Bronchial smooth muscle cell (primary cell): ENCODE measurements around the gene MYL5. TPM values are rescaled to one million over a fixed set of nuclear protein-coding genes. Genes with fewer than 3 reads are reported as not detected.

Source experiments
- total RNA-seq: library from RNA; depleted of rRNA; stranded (reverse); fragments of >200 nt; gene quantifications from 2 replicates; pipeline ENCODE4 v1.2.1, GENCODE V29; 2014

Gene MYL5
- total RNA-seq = 27.6 and 29.0 TPM in 2 replicates

GRCh38 chr4:674172-675035 is at the start of gene MYL5, which contains the start of gene ATP5ME:
MYL5 (plus strand) TSS chr4:674542; CDS start chr4:678027, 3,485 bp downstream.
ATP5ME (minus strand) TSS chr4:674276; CDS start chr4:674247, 29 bp downstream.

GRCh38 chr4:624705-625590 is 49.4 kb upstream of the MYL5 start, which contains the start of gene PDE6B:
PDE6B (plus strand) TSS chr4:625573; CDS start chr4:625627, 54 bp downstream.

GRCh38 chr4:688854-689681 is 14.7 kb downstream of the MYL5 start, which contains the start of gene SLC49A3:
SLC49A3 (minus strand) TSS chr4:689151; CDS start chr4:689127, 24 bp downstream.

GRCh38 chr4:705278-706082 is 31.1 kb downstream of the MYL5 start, which contains the start of gene PCGF3:
PCGF3 (plus strand) TSS chr4:705832; CDS start chr4:733681, 27,849 bp downstream.

Other genes starting within 250 kb of the MYL5 start
- 11.7 and 16.7 TPM in 2 replicates for gene ZNF721, start 175.4 kb upstream of the MYL5 start, total RNA-seq
- 48.0 and 50.3 TPM in 2 replicates for gene PIGG, start 175.3 kb upstream of the MYL5 start, total RNA-seq
- not detected in 2 replicates for gene TMEM271, start 98.2 kb upstream of the MYL5 start, total RNA-seq
- 0.63 and 1.6 TPM in 2 replicates for gene PDE6B, start 49.0 kb upstream of the MYL5 start, total RNA-seq
- gene ATP5ME, start 266 bp upstream of the MYL5 start, total RNA-seq = 447 and 459 TPM in 2 replicates
- 5.2 and 6.7 TPM in 2 replicates for gene SLC49A3, start 14.6 kb downstream of the MYL5 start, total RNA-seq
- 21.6 and 49.5 TPM in 2 replicates for gene PCGF3, start 31.3 kb downstream of the MYL5 start, total RNA-seq
- gene CPLX1, start 151.6 kb downstream of the MYL5 start, total RNA-seq = not detected in 2 replicates